Activated T-cell treated with anti-CD3 and anti-CD28 coated beads for 1 hour (primary cell): ENCODE measurements around the gene ETV7.

Source experiments
- DNase-seq: peaks from one replicate; pipeline ENCODE4 v3.0.0-alpha.2; 2020; ENCODE audit warnings: low read depth

Gene ETV7

GRCh38 chr6:36319821-36320220, 67.6 kb downstream of the ETV7 start:
- DNase-seq: no peak

DNA sequence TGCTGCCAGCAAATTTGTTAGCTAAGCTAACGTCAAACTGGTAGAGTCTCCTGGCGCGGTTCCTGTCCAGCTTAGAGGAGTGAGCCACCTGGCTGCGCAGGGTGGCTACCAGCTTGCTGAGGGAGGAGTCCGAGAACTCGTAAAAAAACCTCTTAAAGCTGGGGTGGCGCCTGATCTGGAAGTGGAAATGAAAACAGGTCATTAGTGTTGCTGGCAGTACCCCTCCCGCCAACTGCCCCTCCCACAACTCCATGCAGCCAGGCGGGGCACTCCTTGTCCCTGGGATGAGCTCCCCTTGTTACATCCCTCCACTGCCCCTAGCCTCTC, 68.1 kb downstream of the ETV7 start:
- no peak for DNase-seq

DNA sequence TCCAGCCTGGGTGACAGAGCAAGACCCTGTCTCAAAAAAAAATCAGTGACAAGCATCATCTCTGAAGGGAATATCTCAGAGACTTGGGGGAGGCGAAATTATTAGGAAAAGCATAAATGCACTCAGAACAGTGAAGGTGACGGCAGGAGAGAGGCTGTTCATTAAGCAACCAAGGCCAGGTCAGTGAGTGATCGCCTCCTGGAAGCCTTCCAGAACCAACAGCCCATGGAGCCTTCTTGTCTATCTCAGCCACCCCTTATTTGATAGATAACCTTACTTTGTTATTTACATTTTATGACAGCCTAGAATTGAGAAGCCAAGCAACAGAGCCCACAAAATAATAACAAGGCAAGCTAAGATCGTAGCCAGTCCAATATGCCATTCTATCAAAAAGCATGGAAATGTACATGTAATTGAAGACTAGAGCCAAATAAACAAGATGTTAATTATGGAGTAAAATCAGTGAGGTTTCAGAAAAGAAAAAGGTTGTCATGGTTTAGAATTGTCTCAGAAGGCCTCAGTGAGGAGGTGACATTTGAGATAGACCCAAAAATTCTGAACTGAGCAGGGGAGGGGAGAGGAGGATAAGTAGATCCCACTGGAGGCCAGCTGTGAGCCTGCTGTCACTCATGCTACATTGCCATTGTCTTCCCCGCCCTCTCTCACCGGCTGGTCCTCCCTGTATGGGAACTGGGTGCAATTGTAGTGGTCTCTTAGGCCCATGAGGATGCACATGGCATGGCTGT, 68.6 kb downstream of the ETV7 start:
- DNase-seq: no peak

- DNase-seq: no peak
Observed at GRCh38 chr6:36317623-36318022, 69.8 kb downstream of the ETV7 start.
